ENCODE results near the gene ESPN.

Gene ESPN

GRCh38 chr1:6409733-6410132 is 14.8 kb upstream of the ESPN start:
- H3K4me1 ChIP-seq (ENCODE audit: control insufficient read depth, insufficient read depth, low read length, unreplicated experiment) = no peaks in the 10 kb centered on the region
- H3K27me3 ChIP-seq (ENCODE audit: insufficient read depth, low read length) = peaks cover 7% of the 10 kb centered on the region; the same call in 1 of the 2 replicates
- no peak overlapping the region for H3K27ac ChIP-seq (ENCODE audit: low read depth, low read length)
- H3K79me2 ChIP-seq (ENCODE audit: control insufficient read depth, insufficient read depth, low read length, unreplicated experiment) = no peaks in the 10 kb centered on the region
- no peaks in the 10 kb centered on the region for H3K36me3 ChIP-seq (ENCODE audit: insufficient read depth, low read length)
- H3K4me3 ChIP-seq (ENCODE audit: low read depth, low read length) = no peak overlapping the region
- no peak overlapping the region for H2AFZ ChIP-seq (ENCODE audit: low read length, unreplicated experiment)

DNA sequence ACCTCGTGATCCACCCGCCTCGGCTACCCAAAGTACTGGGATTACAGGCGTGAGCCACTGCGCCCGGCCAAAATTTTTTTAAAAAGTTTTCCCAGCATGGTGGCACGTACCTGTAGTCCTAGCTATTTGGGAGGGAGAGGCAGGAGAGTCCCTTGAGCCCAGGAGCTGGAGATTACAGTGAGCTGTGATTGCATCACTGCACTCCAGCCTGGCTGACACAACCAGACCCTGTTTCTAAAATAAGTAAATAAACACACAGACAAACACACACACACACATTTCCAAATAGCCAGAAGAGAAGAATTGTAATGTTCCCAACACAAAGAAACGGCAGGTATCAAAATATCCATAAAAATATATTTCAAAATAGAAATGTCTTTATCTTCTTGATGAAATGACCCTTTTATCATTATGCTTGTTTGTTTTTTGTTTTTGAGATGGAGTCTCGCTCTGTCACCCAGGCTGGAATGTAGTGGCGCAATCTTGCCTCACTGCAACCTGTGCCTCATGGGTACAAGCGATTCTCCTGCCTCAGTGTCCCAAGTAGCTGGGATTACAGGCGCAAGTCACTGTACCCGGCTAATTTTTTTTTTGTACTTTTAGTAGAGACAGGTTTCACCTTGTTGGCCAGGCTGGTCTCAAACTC is 14.2 kb upstream of the ESPN start:
- no peaks in the 10 kb centered on the region for H3K36me3 ChIP-seq (ENCODE audit: insufficient read depth, low read length)
- H2AFZ ChIP-seq (ENCODE audit: low read length, unreplicated experiment) = no peak overlapping the region
- H3K27me3 ChIP-seq (ENCODE audit: insufficient read depth, low read length) = peaks cover 11% of the 10 kb centered on the region; the same call in 1 of the 2 replicates
- H3K79me2 ChIP-seq (ENCODE audit: control insufficient read depth, insufficient read depth, low read length, unreplicated experiment) = no peaks in the 10 kb centered on the region
- H3K4me1 ChIP-seq (ENCODE audit: control insufficient read depth, insufficient read depth, low read length, unreplicated experiment) = no peaks in the 10 kb centered on the region
- no peak overlapping the region for H3K4me3 ChIP-seq (ENCODE audit: low read depth, low read length)
- no peak overlapping the region for H3K27ac ChIP-seq (ENCODE audit: low read depth, low read length)

DNA sequence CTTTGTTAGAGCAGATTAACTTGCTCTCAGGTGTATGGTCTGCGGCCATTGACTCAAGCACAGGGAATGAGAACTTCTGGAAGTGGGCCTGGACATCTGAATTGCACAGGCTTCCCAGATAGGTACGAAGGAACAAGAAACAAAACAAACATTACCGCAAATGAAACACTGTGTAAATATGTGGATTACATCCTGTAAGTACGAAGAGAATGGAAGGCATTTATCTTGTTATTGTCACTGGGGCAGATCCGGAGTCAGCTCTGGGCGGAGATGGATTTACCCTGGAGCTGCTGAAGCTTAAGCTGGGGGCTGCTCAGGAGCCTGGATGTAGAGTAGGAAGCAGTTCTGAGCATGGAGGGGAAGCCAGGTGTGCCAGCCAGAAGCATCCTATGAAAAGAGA is 11.7 kb upstream of the ESPN start:
- Histone ChIP-seq H3K27ac (ENCODE audit: low read depth, low read length) (no peak overlapping the region), H3K4me1 (ENCODE audit: control insufficient read depth, insufficient read depth, low read length, unreplicated experiment) (no peaks in the 10 kb centered on the region), H3K79me2 (ENCODE audit: control insufficient read depth, insufficient read depth, low read length, unreplicated experiment) (no peaks in the 10 kb centered on the region), H2AFZ (ENCODE audit: low read length, unreplicated experiment) (no peak overlapping the region), H3K4me3 (ENCODE audit: low read depth, low read length) (no peak overlapping the region), H3K27me3 (ENCODE audit: insufficient read depth, low read length) (peaks cover 36% of the 10 kb centered on the region), H3K36me3 (ENCODE audit: insufficient read depth, low read length) (no peaks in the 10 kb centered on the region)

- H3K79me2 ChIP-seq (ENCODE audit: control insufficient read depth, insufficient read depth, low read length, unreplicated experiment) = no peaks in the 10 kb centered on the region
- H3K27me3 ChIP-seq (ENCODE audit: insufficient read depth, low read length) = peaks cover 51% of the 10 kb centered on the region
- no peak overlapping the region for H2AFZ ChIP-seq (ENCODE audit: low read length, unreplicated experiment)
- H3K4me1 ChIP-seq (ENCODE audit: control insufficient read depth, insufficient read depth, low read length, unreplicated experiment) = no peaks in the 10 kb centered on the region
- H3K36me3 ChIP-seq (ENCODE audit: insufficient read depth, low read length) = no peaks in the 10 kb centered on the region
- H3K4me3 ChIP-seq (ENCODE audit: low read depth, low read length) = no peak overlapping the region; the same call in 1 of the 2 replicates
- H3K27ac ChIP-seq (ENCODE audit: low read depth, low read length) = no peak overlapping the region
Measured at GRCh38 chr1:6414443-6414844, 10.1 kb upstream of the ESPN start.

GRCh38 chr1:6414881-6415626 is 9.5 kb upstream of the ESPN start:
- Histone ChIP-seq H3K27ac (ENCODE audit: low read depth, low read length) (no peak overlapping the region), H2AFZ (ENCODE audit: low read length, unreplicated experiment) (no peak overlapping the region), H3K4me1 (ENCODE audit: control insufficient read depth, insufficient read depth, low read length, unreplicated experiment) (peaks cover 2% of the 10 kb centered on the region), H3K79me2 (ENCODE audit: control insufficient read depth, insufficient read depth, low read length, unreplicated experiment) (no peaks in the 10 kb centered on the region), H3K36me3 (ENCODE audit: insufficient read depth, low read length) (no peaks in the 10 kb centered on the region), H3K4me3 (ENCODE audit: low read depth, low read length) (no peak overlapping the region), H3K27me3 (ENCODE audit: insufficient read depth, low read length) (peaks cover 57% of the 10 kb centered on the region)

DNA sequence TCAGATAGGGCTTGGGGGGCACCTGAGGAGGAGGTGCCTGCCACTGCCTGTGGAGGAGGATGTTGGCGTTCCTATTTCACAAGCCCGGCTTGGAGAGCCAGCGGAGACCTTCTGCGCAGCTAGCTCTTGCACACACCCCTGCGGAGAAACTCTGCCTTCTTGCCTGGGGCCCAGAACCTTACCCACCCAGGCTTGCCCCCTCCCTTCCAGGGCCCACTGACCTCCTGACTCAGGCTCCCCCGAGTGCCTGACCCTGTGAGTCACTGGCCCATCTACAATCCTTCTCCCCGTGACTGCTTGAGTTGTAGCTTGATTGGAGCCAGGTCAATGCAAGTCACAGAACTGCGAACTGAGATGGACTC is 8.3 kb upstream of the ESPN start:
- Histone ChIP-seq H3K36me3 (ENCODE audit: insufficient read depth, low read length) (no peaks in the 10 kb centered on the region), H3K79me2 (ENCODE audit: control insufficient read depth, insufficient read depth, low read length, unreplicated experiment) (no peaks in the 10 kb centered on the region), H3K27me3 (ENCODE audit: insufficient read depth, low read length) (peaks cover 67% of the 10 kb centered on the region), H3K4me1 (ENCODE audit: control insufficient read depth, insufficient read depth, low read length, unreplicated experiment) (peaks cover 7% of the 10 kb centered on the region), H3K4me3 (ENCODE audit: low read depth, low read length) (no peak overlapping the region), H2AFZ (ENCODE audit: low read length, unreplicated experiment) (no peak overlapping the region), H3K27ac (ENCODE audit: low read depth, low read length) (no peak overlapping the region)

DNA sequence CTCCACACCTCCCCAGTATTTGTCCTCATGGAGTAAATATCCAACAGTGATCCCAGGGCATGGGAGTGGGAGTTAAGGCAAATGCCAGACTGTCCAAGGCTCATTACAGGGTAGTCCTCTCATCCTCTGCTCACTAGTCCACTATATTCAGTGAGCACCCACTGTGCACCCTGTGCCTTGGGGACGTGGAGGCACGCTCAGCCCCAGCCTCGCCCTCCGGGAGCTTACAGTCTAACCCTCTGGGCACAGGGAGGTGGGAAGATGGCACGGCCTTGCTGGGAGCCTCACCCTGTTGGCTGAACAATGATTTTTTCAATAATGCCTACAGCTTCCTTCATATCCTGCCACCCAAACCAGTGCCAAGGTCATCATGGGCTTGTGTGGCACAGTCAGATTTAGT is 7.7 kb upstream of the ESPN start:
- Histone ChIP-seq H2AFZ (ENCODE audit: low read length, unreplicated experiment) (no peak overlapping the region), H3K4me1 (ENCODE audit: control insufficient read depth, insufficient read depth, low read length, unreplicated experiment) (peaks cover 12% of the 10 kb centered on the region), H3K27ac (ENCODE audit: low read depth, low read length) (no peak overlapping the region), H3K27me3 (ENCODE audit: insufficient read depth, low read length) (peaks cover 66% of the 10 kb centered on the region), H3K79me2 (ENCODE audit: control insufficient read depth, insufficient read depth, low read length, unreplicated experiment) (no peaks in the 10 kb centered on the region), H3K36me3 (ENCODE audit: insufficient read depth, low read length) (no peaks in the 10 kb centered on the region), H3K4me3 (ENCODE audit: low read depth, low read length) (no peak overlapping the region)

GRCh38 chr1:6417961-6418667 is 6.5 kb upstream of the ESPN start:
- H3K4me3 ChIP-seq (ENCODE audit: low read depth, low read length) = no peak overlapping the region
- H3K4me1 ChIP-seq (ENCODE audit: control insufficient read depth, insufficient read depth, low read length, unreplicated experiment) = peaks cover 22% of the 10 kb centered on the region
- H3K27me3 ChIP-seq (ENCODE audit: insufficient read depth, low read length) = peaks cover 66% of the 10 kb centered on the region
- no peak overlapping the region for H3K27ac ChIP-seq (ENCODE audit: low read depth, low read length)
- H2AFZ ChIP-seq (ENCODE audit: low read length, unreplicated experiment) = no peak overlapping the region
- H3K79me2 ChIP-seq (ENCODE audit: control insufficient read depth, insufficient read depth, low read length, unreplicated experiment) = no peaks in the 10 kb centered on the region
- no peaks in the 10 kb centered on the region for H3K36me3 ChIP-seq (ENCODE audit: insufficient read depth, low read length)

DNA sequence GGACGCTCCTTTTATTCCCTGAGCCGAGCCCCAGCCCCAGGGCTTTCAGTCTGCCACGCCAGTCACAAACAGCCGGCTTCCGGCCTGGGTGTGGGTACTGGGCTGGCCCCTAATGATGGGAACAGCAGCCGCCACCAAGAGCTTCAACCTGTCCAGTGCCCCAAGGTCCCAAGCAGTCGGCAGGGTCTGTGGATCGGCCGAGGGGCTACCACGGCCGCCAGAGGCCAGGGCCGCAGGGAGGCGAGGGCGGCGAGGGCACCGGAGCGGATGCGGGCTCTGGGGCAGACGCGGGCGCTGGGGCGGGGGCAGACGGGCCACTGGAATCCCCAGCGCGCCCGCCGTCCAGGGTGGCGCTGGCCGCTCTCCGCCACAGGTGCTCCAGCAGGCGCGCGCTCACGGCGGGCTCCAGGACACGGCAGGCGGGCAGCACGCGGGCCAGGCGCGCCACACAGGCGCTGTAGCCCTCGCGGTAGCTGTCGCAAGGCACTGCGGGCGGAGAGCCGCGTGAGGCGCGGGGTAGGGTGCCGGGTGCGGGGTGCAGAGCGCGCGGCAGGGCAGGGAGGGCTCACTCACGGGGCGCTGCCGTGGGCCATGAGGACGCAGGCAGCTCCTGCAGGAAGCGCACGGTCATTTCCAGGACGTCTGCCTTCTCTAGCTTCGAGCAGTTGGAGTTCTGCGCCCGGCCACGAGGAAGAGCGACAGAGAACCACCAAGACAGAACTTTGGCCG is 5.7 kb upstream of the ESPN start:
- no peak overlapping the region for H2AFZ ChIP-seq (ENCODE audit: low read length, unreplicated experiment)
- H3K4me3 ChIP-seq (ENCODE audit: low read depth, low read length) = peak overlapping the region; percentile 68; the same call in 1 of the 2 replicates
- H3K27me3 ChIP-seq (ENCODE audit: insufficient read depth, low read length) = peaks cover 67% of the 10 kb centered on the region
- no peaks in the 10 kb centered on the region for H3K79me2 ChIP-seq (ENCODE audit: control insufficient read depth, insufficient read depth, low read length, unreplicated experiment)
- H3K36me3 ChIP-seq (ENCODE audit: insufficient read depth, low read length) = no peaks in the 10 kb centered on the region
- H3K27ac ChIP-seq (ENCODE audit: low read depth, low read length) = no peak overlapping the region
- peaks cover 27% of the 10 kb centered on the region for H3K4me1 ChIP-seq (ENCODE audit: control insufficient read depth, insufficient read depth, low read length, unreplicated experiment)

DNA sequence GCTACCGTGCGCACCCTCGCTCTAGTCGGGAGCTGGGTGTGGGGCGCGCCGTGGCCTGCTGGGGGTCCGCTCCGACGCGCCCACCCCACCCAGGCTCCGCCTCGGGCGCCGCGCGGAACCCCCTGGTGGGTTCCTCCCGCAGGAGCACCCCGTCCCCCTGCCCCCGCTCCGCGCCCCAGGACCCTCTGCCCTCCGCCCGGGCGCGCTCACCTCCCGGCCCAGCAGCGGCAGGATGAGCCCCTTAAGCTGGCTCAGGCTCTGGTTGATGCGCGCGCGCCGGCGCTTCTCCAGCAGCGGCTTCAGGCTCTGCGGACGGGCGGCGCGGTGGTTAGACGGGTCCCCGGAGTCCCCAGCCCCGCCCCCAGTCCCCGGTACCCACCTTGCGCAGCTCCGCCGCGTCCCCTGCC is 5.2 kb upstream of the ESPN start:
- peak overlapping the region; percentile 68 for H3K4me3 ChIP-seq (ENCODE audit: low read depth, low read length)
- no peak overlapping the region for H2AFZ ChIP-seq (ENCODE audit: low read length, unreplicated experiment)

More for the DNA sequence above, 5.2 kb upstream of the ESPN start:
- Histone ChIP-seq H3K27me3 (ENCODE audit: insufficient read depth, low read length) (peaks cover 73% of the 10 kb centered on the region), H3K27ac (ENCODE audit: low read depth, low read length) (no peak overlapping the region), H3K36me3 (ENCODE audit: insufficient read depth, low read length) (no peaks in the 10 kb centered on the region), H3K79me2 (ENCODE audit: control insufficient read depth, insufficient read depth, low read length, unreplicated experiment) (no peaks in the 10 kb centered on the region), H3K4me1 (ENCODE audit: control insufficient read depth, insufficient read depth, low read length, unreplicated experiment) (peaks cover 27% of the 10 kb centered on the region)
